IPS-20b (cell line): ENCODE results near the gene UBE2Q1.
A peak's percentile ranks its signal among the peaks of the same experiment; 100 is the strongest.

Experiments
- H3K27ac ChIP-seq: one replicate; pipeline ENCODE4 v1.5.1; 2013; ENCODE audit warnings: low read length
- H3K27me3 ChIP-seq: 2 replicates; pipeline ENCODE4 v1.6.1; 2013; ENCODE audit warnings: mild to moderate bottlenecking, low read length, inconsistent platforms; ENCODE audit not compliant: insufficient read depth
- H3K36me3 ChIP-seq: 2 replicates; pipeline ENCODE4 v1.6.1; 2013; ENCODE audit warnings: low read depth, mild to moderate bottlenecking, inconsistent platforms, low read length, moderate library complexity; ENCODE audit not compliant: insufficient read depth
- H3K4me1 ChIP-seq: 2 replicates; pipeline ENCODE4 v1.6.1; 2013; ENCODE audit warnings: mild to moderate bottlenecking, control low read depth, inconsistent platforms, low read length, moderate library complexity; ENCODE audit not compliant: insufficient read depth
- H3K4me3 ChIP-seq: 2 replicates; pipeline ENCODE4 v1.5.1; 2013; ENCODE audit warnings: mild to moderate bottlenecking, low read length, inconsistent platforms
- H3K9ac ChIP-seq: 2 replicates; pipeline ENCODE4 v1.6.1; 2013; ENCODE audit warnings: low read depth, mild to moderate bottlenecking, inconsistent platforms, low read length, moderate library complexity
- H3K9me3 ChIP-seq: 2 replicates; pipeline ENCODE4 v1.6.1; 2013; ENCODE audit warnings: mild to moderate bottlenecking, low read depth, low read length, inconsistent platforms; ENCODE audit not compliant: insufficient read depth

UBE2Q1 gene

DNA sequence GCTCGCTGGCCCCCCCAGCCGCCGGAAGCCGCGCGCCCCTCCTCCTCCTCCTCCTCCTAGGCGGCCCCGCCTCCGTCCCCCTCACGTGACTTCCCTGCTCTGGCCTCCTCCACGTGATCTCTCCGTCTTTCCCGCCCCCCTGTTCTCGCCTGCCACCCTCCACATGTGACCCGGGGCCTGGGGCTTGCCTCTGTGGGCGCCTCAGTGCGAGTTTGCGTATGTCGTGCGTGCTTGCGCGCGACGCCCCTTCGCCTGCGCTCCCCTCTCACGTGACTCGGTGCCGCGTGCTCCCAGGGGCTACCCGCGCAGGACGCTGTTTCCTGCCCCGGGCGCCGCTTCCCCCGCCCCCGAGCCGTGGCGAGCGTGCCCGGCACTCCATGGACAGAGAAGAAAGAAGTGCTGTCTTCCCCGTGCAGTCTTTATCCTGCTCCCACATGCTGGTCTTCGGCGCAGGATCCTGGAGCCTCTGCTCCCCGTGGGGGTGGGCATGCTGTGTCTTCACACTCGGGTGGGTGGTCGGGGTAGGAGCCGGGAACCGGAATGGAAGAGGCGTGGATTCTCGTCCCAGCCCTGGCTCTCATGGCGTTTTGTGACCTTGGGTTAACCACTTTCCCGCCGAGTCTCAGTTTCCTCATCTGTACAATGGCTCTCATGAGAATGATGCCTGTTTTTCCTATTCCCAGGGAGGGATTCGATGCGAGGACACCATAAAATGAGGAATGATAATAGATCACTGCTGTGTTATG, 431 bp upstream of the UBE2Q1 start:
- H3K27me3 ChIP-seq: no peaks in the 10 kb centered on the region
- peak overlapping the region; percentile 61 for H3K4me3 ChIP-seq
- no peaks in the 10 kb centered on the region for H3K9me3 ChIP-seq
- peak overlapping the region; percentile 66; the same call in 1 of the 2 replicates for H3K9ac ChIP-seq
- peaks cover 14% of the 10 kb centered on the region for H3K4me1 ChIP-seq
- peaks cover 24% of the 10 kb centered on the region for H3K36me3 ChIP-seq
- no peak overlapping the region for H3K27ac ChIP-seq

DNA sequence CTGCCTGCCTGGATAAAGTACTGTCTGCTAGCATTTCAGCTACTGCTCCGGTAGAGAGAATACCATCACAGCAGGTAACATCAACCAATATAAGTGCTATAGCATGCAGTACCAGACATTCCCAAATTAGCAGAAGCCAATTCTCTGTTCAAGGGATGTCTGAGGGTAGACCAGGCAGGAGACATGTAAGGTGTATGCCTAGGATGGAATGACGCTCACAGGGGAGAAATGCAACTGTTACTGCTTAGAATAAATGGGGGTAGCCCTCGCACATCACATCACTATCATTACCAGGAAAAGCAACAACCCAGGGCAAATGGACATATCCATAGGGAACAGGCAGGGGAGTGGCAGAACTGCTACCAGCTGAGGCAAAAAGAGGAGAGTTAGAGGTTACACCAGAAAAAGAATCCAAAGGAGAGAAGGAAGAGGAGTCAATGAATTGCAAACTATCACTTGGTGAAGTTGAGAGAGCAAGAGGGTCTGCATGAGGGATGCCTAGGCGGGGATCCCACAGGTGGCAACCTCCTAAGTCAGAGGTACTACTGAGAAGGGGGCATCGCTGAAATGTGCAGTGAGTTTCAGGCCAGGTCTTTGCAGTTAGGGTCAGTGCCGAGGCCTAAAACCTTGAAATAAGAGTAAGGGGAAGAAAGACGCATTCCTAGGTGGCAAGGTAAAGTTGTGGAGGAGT, 1.1 kb downstream of the UBE2Q1 start:
- no peaks in the 10 kb centered on the region for H3K9me3 ChIP-seq
- H3K9ac ChIP-seq: peak overlapping the region; percentile 88
- H3K4me3 ChIP-seq: peak overlapping the region; percentile 91
- H3K4me1 ChIP-seq: peaks cover 14% of the 10 kb centered on the region
- H3K27me3 ChIP-seq: no peaks in the 10 kb centered on the region
- peaks cover 39% of the 10 kb centered on the region for H3K36me3 ChIP-seq
- H3K27ac ChIP-seq: peak overlapping the region; percentile 80

DNA sequence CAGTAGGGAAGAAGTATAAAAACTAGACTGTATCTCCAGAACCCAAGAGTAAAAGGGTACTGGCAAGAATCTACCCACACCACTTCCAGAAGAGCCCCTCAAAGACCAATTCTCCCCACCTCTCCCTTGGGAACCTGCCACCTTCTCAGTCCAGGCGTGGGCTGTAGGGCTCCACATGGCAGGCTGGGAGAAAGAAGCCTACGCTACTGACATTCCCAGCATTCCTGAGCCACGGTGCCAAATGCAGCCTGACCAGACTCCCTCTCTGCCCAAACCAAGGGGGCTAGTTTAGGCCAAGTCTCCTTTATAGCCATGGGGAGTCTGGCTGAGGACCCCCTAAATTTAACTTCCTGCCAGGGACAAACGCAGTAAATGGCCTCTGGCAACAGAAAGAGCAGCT, 2.0 kb downstream of the UBE2Q1 start:
- H3K27me3 ChIP-seq: no peaks in the 10 kb centered on the region
- H3K27ac ChIP-seq: no peak overlapping the region
- H3K4me1 ChIP-seq: peaks cover 14% of the 10 kb centered on the region

DNA sequence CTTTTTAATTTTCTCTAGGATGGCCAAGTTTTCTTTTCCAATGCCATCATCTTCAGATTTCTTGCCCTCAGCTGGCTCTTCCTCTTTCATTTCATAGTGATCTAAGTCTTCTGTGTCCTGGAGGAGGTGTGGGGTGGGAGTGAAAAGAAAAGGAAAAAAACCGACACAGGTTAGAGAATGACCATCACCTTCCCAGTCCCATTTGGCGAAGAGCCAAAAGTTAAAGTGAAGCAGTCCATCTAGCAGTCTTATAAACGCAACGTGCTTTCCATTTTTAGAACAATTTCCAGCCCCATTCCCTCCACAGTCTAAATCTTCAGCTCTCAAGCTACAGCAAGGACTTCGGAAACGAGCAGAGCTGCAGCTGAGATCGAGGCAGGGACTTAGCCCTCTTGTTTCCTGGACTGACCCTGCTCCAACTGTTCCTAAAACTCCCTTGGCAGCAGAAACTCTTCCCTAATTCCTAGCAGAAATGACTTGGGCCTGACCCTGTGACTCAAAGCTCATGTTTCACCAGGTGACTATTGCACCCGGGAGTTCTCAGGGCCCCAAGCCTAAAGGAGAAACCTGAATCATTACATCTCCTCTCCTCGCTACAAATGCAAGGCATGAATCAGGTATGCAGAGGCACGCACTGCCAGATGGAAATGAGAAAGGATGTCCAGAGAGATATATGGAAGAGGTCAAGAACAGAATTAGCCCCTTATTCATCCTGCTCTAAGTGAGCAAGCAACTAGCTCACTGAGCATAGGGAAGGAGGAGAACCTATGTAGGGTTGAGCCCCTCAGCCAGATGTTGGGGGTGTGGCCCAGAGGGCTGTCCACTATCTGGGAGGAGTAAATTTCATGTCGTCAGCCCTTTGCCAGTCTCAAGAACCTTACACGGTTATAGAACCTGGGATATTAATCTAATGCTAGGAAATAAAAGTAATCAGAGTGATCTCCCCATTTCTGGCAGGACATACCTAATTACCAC, 5.1 kb downstream of the UBE2Q1 start:
- Histone ChIP-seq H3K36me3 (peaks cover 80% of the 10 kb centered on the region), H3K9me3 (no peaks in the 10 kb centered on the region), H3K27me3 (no peaks in the 10 kb centered on the region), H3K9ac (no peak overlapping the region), H3K4me3 (no peak overlapping the region), H3K27ac (no peak overlapping the region), H3K4me1 (peaks cover 14% of the 10 kb centered on the region)

More for the DNA sequence above, 2.0 kb downstream of the UBE2Q1 start:
- peak overlapping the region; percentile 91 for H3K4me3 ChIP-seq
- H3K36me3 ChIP-seq: peaks cover 49% of the 10 kb centered on the region
- H3K9ac ChIP-seq: peak overlapping the region; percentile 88; the same call in 1 of the 2 replicates
- no peaks in the 10 kb centered on the region for H3K9me3 ChIP-seq

DNA sequence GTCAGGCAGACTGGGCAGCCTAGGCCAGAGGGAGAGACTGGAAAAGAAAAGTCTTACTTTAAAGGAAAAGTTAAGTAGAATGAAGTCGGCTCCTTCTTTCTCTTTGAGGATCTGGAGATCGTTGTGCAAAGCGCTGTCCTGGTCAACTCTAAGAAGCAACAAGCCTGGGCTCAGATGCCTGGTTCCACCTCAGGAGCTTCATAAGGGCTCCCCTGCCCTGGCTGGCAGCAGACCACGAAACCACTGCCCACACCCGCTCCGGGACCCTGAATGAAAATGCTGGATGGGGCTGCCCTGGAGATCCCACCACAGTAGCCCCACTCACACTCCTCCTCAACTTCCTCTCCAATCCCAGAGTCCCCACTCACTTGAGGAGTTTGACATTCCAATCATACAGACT, 6.4 kb downstream of the UBE2Q1 start:
- Histone ChIP-seq H3K9me3 (no peaks in the 10 kb centered on the region), H3K36me3 (peaks cover 85% of the 10 kb centered on the region), H3K4me1 (peaks cover 10% of the 10 kb centered on the region), H3K9ac (no peak overlapping the region), H3K27ac (no peak overlapping the region), H3K27me3 (no peaks in the 10 kb centered on the region), H3K4me3 (no peak overlapping the region)

DNA sequence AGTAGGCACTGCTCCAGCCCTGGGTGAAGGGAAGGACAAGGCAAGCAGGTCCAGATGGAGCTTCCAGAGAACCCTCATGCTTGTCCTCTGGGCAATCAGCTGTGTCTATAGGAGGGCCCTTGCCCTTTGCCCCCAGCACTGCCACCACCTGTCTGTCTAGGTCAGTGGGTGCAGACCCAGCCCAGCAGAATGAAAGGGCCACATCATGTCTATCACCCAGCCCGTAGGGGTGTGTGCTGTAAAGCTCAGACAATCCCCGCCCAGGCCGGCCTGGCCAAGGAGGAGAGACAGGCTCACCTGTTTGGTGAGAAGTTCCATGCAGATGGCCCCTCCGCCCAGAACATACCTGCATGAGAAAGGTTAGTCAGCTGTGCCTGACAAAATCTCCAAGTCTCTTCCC, 7.0 kb downstream of the UBE2Q1 start:
- H3K9ac ChIP-seq: no peak overlapping the region
- no peaks in the 10 kb centered on the region for H3K27me3 ChIP-seq
- H3K36me3 ChIP-seq: peaks cover 85% of the 10 kb centered on the region
- no peak overlapping the region for H3K4me3 ChIP-seq
- H3K27ac ChIP-seq: no peak overlapping the region
- H3K9me3 ChIP-seq: no peaks in the 10 kb centered on the region
- peaks cover 4% of the 10 kb centered on the region for H3K4me1 ChIP-seq

DNA sequence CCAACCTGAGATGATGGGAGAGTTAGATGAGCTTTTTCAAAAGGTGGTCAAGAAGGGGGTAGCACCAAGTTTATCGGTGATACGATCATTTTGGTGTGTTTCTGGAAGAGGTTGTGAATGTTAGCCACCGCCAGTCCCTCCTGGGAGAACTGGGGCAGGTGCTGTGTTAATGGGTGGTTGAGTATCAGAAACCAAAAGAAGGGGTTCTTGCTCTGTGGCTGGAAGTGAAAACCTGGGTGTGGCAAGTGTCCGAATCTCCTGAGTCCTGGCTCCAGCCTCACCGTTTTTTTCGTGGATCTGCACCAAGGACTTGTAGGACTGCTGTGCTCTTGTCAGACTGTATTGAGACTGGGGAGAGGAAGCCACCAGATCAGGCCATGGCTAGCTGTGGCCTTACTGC, 7.8 kb downstream of the UBE2Q1 start:
- H3K27me3 ChIP-seq: no peaks in the 10 kb centered on the region
- no peak overlapping the region for H3K4me3 ChIP-seq
- H3K9ac ChIP-seq: no peak overlapping the region
- H3K9me3 ChIP-seq: no peaks in the 10 kb centered on the region
- peaks cover 78% of the 10 kb centered on the region for H3K36me3 ChIP-seq
- no peak overlapping the region for H3K27ac ChIP-seq
- H3K4me1 ChIP-seq: no peaks in the 10 kb centered on the region

DNA sequence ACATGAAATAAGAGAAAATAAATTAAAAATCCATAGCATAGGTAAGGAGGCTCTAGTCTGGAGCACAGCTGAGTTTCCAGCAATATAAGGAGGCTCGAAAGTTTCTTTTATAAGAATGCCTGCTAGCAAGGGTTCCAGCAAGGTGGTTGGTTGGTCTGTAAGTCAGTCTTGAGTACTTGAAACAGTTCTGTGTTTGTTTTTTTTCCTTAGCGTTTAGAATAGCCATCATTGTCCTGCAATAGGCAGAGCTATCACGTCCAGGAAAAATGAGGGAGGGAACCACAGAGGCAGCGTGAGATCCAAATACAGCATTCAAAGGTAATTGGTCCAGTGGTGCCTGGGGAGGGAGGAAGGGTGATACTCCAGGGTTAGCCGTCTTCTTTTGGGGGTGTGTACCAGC, 8.4 kb downstream of the UBE2Q1 start:
- H3K9ac ChIP-seq: no peak overlapping the region
- no peaks in the 10 kb centered on the region for H3K4me1 ChIP-seq
- H3K4me3 ChIP-seq: no peak overlapping the region
- no peaks in the 10 kb centered on the region for H3K9me3 ChIP-seq
- H3K27ac ChIP-seq: no peak overlapping the region
- H3K27me3 ChIP-seq: no peaks in the 10 kb centered on the region
- H3K36me3 ChIP-seq: peaks cover 72% of the 10 kb centered on the region

DNA sequence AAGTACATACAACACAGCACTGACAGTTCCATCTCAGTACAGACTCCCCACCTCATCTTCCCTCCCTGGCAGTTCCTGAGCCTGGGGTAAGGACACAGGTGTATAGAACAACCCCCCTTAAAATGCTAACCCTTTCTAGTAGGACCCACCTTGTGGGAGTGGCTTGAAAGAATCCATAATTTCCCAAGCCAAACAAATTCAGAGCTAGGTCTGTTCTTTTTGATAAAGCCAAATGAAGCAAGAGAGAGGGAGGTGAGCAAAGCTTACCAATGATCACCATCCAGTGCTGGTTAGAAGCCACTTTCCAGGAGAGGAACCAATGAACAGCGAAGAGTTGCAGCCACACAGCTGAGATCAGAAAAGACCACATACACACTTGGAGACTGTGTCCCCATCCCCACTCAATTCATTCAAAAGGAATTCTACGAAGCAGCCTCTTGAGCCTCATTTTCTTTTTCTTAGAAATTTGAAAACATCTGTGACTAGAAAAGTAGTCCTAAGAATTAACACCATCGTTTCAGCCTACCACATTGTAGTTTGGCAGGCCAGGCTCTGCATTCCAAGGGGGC, 9.2 kb downstream of the UBE2Q1 start:
- H3K36me3 ChIP-seq: peaks cover 64% of the 10 kb centered on the region
- H3K4me3 ChIP-seq: no peak overlapping the region

DNA sequence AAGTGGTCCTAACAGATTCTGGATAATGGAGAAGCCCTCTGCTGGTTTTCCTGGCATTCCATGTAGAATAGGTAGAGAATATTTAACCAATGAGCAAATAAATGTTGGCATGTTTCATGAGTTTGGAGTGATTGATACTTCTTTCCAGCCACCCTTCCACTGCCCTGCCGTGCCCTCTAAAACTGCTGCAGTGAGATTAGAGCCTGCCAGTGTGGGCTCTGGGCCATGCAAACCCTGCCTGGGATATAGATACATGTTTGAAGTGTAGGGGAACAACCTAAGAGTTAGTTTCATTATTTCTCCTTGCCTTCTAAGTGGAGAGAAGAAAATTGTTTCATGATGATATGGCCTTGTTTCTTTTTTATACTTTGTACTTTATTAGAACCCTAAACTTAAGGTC, 10.4 kb downstream of the UBE2Q1 start:
- H3K27ac ChIP-seq: no peak overlapping the region
- H3K36me3 ChIP-seq: peaks cover 52% of the 10 kb centered on the region
- no peaks in the 10 kb centered on the region for H3K4me1 ChIP-seq
- no peak overlapping the region for H3K4me3 ChIP-seq
- H3K27me3 ChIP-seq: no peaks in the 10 kb centered on the region
- no peaks in the 10 kb centered on the region for H3K9me3 ChIP-seq
- no peak overlapping the region for H3K9ac ChIP-seq

More for the DNA sequence above, 9.2 kb downstream of the UBE2Q1 start:
- Histone ChIP-seq H3K9ac (no peak overlapping the region), H3K27me3 (no peaks in the 10 kb centered on the region), H3K4me1 (no peaks in the 10 kb centered on the region), H3K9me3 (no peaks in the 10 kb centered on the region), H3K27ac (no peak overlapping the region)

DNA sequence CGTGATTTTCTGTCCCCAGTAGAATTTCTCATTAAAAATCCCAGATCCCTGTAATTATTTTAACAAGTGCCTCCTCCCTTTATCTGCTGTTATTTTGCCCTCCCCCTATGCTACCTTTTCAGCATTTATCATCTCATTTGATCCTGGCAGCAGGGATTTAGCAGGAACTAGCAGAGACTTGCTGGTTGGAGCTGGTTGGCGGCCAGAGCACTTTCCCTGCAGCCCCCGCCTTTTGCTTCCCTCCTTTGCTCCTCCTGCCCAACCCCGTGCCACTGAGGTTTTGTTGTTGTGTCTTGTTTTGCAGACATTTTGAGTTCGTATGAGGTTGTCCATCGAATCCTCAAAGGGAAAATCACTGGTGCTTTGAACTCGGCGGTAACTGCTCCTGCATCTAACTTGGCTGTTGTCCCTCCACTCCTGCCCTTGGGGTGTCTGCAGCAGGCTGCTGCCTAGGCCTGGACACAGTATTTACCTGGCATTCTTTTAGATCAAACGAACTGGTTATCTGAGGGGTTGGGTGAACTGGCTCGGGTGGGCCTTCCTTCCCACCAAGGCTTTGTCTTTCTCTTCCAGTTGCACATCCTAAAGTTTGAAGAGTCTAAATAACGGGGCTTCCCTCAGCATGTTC, 11.2 kb downstream of the UBE2Q1 start:
- Histone ChIP-seq H3K4me3 (no peak overlapping the region), H3K9me3 (no peaks in the 10 kb centered on the region), H3K9ac (no peak overlapping the region), H3K36me3 (peaks cover 44% of the 10 kb centered on the region), H3K27me3 (no peaks in the 10 kb centered on the region), H3K27ac (no peak overlapping the region), H3K4me1 (no peaks in the 10 kb centered on the region)
